H1 (cell line): ENCODE measurements around the gene PRKCA. TPM values are rescaled to one million over a fixed set of nuclear protein-coding genes. Genes with fewer than 3 reads are reported as not detected.

ENCODE experiments used
- ASH2L ChIP-seq: fragments of 200-600, 300-600 bp; sonication (generic); IDR thresholded peaks from one replicate; pipeline ENCODE4 v1.7.1; 2017; ENCODE audit warnings: low read length
- FOSL1 ChIP-seq: IDR thresholded peaks from 2 replicates; pipeline ENCODE4 v1.6.1; 2011; ENCODE audit warnings: mild to moderate bottlenecking, low read depth, low read length, moderate library complexity; ENCODE audit not compliant: insufficient read depth
- POLR2AphosphoS5 ChIP-seq: IDR thresholded peaks from 2 replicates; pipeline ENCODE4 v1.6.1; 2011; ENCODE audit warnings: low read depth, low read length
- polyA plus RNA-seq, 7 experiments: library from polyadenylated mRNA; depleted of rRNA in 3 of 7; stranded (reverse) in 5 of 7; unstranded in 2 of 7; fragments of >200 nt in 5 of 7; fragments of 200-250 nt in 2 of 7; gene quantifications; 1 replicate in 5 of 7; 2 replicates in 1 of 7; 4 replicates in 1 of 7; pipeline versions ENCODE4 v1.2.1 to v1.2.3, GENCODE V29; 2011 to 2013; ENCODE audit warnings: missing spikeins in 2 of 7, mixed read lengths in 2 of 7
- total RNA-seq: library from RNA; stranded (reverse); fragmentation: NEBNext Ultra II Directional; extraction: Animal tissue kit (Norgen Biotek cat#: 25700); gene quantifications from 2 replicates; pipeline ENCODE4 v1.2.1, GENCODE V29; 2021
- TF ChIP-seq, protein P1 (sequence below): IDR thresholded peaks from 2 replicates; pipeline ENCODE4 v1.6.1; 2011; ENCODE audit warnings: low read depth, mild to moderate bottlenecking, low read length; ENCODE audit not compliant: insufficient read depth

The PRKCA gene
- total and polyA plus RNA-seq, 2 of the 8 experiments (the other 6 are each of a cell fraction or from before 2014, with no cell fraction given) = 5.8 to 17.8 TPM

DNA sequence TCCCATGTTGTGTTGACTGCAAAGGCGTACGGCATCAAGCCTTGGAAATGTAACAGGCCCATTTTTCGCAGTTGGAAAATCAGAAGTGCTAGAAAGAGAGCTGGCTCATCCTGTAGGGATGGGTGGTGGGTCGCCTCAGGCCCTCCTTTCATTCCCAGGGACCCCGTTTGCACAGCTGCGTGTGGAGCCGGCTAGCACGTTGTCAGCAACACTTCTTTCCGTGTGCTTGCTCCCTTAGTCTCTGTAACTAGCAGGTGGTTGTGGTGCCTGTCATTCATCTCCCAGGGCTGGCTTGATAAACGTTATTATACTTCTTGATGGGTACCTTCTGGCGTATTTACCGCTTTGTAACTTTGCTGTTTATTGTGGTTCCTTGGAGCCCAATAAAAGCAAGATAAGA, 293.5 kb downstream of the PRKCA start (continued):
- TF ChIP-seq, protein P1, sequence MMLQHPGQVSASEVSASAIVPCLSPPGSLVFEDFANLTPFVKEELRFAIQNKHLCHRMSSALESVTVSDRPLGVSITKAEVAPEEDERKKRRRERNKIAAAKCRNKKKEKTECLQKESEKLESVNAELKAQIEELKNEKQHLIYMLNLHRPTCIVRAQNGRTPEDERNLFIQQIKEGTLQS = no peak
- TF ChIP-seq ASH2L = no peak
- TF ChIP-seq FOSL1 = no peak
- no peak for TF ChIP-seq POLR2AphosphoS5
